Stimulated activated CD4-positive, alpha-beta T cell treated with anti-CD3 and anti-CD28 coated beads, TNF-alpha, amount 100 ng/mL, for 4 hours (primary cell): ENCODE results near the gene FAM163A.
"Not testable (repeated sequence)": the region's sequence is repeated elsewhere in the genome, so short reads cannot be mapped to it uniquely, and the experiment has no call there.

Experiments
- DNase-seq, 3 experiments: peaks; one replicate each; pipeline ENCODE4 v3.0.0-alpha.2; 2020; ENCODE audit warnings: low read depth in 3 of 3

The FAM163A gene

GRCh38 chr1:179793281-179793680, 50.2 kb downstream of the FAM163A start:
- no peak for DNase-seq

GRCh38 chr1:179794146-179794545, 51.1 kb downstream of the FAM163A start:
- DNase-seq: no peak

DNA sequence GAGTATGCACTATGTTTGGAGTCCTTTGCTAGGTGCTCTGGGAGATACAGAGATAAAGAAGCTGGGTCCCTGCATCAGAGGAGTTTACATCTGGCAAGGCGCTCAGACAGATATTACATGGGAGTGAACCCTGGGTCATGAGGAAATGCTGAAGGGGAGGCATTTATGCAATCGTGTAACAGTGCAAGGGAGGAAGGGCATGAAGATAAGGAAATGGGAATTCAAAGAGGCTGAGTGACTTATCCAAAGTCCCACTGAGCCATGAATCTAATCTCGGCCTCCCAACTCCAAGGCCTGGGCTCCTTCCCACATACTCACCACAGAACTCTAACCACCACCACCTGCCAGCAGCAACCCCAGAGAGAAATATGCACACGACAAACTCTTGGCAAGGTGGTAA, 51.6 kb downstream of the FAM163A start:
- no peak for DNase-seq

DNA sequence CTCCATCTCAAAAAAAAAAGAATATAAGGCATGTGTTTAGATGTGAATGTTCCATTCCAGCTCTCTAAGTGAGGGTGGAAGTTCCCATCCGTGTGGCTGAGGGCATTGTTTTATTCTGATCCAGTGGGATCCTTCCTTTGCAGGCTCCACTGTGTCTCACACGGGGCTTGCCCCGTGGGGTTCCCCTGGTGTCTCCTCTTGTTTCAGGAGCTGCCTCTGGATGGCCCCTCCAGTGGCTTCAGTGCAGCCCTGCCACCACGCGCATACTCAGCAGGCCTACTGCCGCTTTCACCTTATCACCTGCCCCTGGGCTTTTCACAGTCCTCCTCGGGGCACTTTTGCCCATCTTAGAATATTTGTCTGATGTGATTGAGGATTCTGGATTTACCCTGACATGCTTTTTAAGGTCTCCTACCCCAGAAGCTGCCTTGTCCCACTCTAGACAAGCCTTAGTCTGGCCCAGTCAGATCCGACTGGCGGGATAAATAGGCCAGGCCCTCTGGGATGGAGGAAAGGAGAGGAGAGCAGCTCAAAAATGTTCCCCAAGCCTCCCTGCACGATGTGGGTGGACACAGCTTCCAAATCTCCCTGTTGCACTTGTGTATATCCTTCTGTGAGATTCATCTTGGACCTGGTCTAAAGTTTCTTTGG, 55.2 kb downstream of the FAM163A start:
- no peak for DNase-seq

DNA sequence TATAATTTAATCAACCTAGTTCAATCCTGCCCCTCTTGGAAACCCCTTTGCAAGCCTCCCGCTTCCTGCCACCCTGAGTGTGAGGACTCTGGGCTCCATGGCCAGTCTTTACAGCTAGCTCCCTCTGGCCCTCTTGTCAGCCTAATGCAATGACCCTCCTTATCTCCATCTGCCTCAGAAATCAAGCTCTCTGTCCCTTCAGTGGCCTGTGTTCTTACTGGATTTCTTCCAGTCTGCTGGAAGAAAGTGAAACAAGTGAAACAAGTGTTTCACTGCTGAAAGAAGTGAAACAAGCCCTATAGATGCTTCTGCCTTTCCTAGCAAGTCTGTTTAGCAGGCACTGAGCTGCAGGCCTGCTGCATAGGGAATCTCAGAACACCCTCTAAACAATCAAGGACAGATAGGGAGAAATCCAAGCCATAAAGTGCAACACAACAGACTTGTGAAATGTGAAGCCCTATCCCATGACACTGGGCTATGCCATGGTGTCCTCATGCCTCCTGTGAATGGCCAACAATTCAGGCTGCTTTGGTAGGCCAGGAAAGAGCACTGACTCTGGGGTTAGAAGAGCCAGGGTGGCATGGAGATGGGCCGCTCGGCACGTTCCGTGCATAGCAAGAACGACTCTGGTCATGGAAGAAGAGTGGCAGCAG, 55.9 kb downstream of the FAM163A start:
- no peak for DNase-seq

DNA sequence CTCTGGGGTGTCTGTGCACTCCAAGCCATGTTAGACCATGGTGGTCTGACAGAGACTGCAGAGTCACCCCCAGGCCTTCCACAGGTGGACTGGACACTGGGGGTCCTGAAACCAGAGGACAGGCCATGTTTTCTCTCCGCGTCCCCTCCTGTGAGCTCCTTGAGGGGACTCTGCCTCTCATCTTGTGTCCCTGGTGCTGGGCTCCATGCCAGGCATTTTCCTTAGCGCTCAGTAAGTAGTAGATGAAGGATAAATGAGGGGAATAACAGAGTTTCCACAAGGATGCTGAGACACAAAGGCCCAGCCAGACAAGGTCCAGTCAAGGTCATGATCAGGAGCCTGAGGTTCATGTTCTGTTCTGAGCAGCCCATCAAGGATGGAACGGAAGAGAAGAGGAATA, 57.4 kb downstream of the FAM163A start:
- DNase-seq: no peak

DNA sequence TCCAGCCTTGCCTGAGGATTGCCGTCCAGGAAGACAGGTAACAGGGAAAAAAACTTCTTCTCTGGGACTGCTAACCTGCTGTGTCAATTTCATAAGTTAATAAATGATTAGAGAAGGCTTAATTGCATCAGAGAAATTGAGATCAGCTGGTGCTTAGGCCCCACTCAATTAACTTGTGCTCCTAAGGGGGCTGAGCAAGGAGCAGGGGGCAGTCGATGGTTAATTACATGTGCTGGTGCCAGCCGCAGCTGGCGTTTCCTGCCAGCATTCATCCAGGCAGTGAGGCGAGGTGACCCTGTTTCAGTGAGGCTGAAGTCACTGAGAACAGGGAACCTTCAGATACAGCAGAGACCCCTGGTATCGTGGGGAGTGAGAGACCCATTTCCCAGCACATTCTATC, 60.0 kb downstream of the FAM163A start:
- no peak for DNase-seq

DNA sequence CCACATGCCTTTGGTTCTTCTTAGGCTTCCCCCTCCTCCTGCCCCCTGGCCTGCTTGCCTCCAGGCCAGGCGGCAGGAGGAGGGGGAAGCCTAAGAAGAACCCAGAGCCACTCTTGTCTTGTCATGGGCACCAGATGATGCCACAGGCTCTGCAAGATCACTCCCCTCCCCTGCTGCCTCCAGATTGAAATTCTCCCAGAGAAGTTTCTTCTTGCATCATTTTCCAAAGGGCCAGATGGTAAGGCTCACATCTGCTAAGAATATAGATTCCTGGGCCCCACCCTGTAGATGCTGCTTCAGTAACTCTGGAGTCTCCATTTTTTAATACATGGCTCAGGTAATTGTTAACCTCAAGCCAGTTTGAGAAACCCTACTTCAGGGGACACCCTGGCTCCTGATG, 60.8 kb downstream of the FAM163A start:
- no peak for DNase-seq

GRCh38 chr1:179804417-179804816, 61.3 kb downstream of the FAM163A start:
- not testable (repeated sequence) for DNase-seq

DNA sequence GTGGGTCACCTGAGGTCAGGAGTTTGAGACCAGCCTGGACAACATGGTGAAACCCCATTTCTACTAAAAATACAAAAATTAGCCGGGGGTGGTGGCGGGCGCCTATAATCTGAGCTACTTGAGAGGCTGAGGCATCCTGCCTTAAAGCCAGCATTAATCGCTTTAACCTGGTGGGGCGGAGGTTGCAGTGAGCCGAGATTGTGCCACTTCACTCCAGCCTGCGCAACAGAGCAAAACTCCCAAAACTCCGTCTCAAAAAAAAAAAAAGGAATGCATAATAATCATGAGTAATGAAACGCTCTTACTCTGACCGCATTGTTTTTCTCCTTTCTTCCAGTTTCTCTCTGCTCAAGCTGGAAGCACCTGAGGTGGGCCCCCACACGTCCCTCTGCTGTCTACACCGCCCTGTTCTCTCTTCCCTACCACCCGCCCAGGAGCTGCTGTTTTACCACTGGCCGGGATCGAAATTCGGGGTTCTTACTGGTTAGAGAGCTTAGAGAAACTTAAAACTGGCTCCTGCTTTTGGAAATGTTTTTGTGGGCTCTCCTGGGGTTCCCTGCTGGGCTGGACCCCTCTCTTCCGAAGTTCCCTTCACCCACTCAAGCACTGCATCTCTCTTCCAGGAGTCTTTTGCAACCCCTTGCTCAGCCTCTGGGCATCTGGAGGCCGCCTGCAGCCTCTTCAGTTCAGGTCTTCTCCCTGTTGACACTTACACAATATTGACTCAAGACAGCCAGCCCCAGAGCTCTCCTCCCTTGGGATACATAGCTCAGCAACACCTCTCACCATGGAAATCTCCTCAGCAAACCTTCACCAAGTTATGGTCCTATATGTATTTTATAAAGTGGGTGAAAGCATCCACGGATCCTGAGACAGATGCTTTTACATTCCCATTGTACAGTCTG, 62.5 kb downstream of the FAM163A start:
- no peak for DNase-seq

DNA sequence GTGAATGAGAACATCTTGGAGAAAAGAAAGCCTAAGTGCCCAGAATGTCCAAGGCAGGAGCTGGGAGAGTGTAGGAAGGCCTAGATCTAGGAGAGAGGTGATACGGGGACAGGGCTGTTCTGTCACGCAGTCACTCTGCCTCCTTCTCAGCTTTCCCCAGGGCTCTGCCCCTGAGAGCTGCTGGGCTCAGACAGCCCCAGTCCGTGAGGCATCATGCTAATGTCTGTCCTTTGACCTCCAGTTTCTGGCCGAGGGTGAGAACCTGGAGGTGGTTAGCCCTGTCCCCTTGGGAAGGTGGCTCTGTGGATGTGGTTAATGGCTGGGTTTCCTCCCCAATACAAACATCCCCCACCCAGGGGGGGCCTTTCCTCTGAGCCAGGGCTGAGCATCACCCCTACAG, 63.2 kb downstream of the FAM163A start:
- no peak for DNase-seq

DNA sequence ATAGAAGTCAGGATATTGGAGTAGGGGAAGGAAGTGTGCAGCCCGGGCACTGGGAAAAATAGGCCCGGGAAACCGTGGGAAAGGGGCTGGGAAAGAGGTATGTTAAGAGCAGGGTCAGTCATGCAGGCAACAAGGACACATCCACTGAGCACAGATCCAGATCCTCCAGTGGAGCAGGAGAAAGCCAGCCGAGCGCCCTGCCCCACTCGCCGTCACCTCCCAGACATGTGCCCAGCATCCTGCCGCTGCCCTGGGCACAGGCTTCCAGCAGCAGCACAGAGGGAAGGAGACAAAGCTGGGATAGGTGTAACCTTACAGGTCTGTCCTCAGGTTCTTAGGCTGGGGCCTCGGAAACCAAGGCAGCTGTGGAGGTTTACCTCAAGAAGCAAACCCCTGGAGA, 64.2 kb downstream of the FAM163A start:
- DNase-seq: no peak

- no peak for DNase-seq
Measured at GRCh38 chr1:179807691-179808485, 64.8 kb downstream of the FAM163A start.

- DNase-seq: no peak
Measured at GRCh38 chr1:179808503-179808902, 65.4 kb downstream of the FAM163A start.

DNA sequence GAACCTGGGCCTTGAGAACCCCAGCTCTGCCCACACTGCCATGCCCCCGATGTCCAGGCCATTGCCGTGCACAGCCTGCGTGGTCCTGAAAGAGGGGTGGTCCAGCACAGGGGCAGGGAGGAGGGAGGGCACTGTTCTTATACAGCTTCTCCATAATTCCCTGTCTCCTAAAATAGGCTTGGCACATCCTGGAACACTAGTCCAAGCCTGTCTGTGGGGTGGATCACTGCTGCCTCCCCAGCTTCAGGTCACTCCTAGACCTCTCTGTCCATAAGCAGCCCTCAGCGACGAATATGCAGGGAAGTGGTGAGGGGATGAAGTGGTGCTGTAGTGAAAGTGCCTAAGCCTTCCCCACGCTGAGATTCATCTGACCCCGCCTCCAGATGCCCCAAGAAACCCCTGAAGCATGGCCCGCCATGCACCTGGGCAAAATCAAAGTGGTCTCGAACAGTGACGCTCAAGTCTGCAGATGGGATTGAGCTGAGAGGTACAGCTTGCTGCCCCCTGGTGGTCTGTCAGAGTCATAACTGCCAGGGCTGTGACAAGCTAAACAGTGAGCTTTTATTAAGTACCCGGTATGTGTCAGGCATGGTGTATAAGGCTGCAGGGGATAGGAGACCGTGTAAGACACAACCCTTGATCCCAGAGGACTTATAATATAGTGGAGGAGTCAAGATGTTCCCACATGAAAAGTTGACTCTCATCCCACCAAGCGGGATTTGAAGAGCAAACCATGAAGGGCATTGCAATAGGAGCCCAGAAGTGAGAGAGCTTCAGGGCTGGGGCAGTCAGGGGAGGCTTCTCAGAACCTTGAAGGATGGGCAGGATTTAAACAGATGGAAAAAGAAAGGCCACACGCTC, 66.6 kb downstream of the FAM163A start:
- DNase-seq: peak; percentile 38 to 55 (median 39)

- DNase-seq: no peak
Measured at GRCh38 chr1:179810367-179810715, 67.2 kb downstream of the FAM163A start.

DNA sequence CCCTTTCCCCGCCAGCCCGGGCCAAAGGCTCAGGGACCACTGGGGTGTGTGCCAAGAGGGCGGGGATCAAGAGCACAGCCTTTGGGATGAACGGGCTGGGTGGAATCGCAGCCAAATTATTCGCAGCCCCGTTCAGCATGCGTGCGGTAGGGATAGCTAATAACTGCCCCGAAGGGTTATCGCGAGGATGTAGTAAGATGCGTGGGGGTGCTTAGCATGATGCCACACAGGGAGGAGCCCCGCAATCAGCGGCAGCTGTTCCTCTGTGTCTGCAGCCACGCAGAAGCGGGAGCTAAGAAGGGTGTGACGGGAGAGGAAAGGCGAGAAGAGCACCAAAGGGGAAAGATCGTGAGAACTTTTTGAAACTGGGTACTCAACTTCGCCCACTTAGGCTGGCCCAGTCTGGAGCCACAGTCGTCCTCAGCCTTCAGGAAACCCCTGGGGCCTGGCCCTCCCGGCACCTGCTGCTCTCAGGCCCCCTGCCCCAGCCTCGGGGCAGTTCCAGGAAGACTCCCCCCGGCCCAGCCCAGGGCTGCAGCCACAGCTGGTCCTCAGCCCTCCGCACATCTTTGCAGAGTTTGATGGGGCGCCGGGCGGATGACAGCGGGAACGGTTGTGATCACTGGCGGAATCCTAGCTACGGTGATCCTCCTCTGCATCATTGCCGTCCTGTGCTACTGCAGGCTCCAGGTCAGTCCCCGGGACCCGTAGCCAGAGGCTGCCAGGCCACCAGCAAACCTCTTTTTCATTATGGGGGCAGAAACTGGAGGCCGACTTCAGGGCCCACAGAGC, 69.6 kb downstream of the FAM163A start:
- no peak for DNase-seq

DNA sequence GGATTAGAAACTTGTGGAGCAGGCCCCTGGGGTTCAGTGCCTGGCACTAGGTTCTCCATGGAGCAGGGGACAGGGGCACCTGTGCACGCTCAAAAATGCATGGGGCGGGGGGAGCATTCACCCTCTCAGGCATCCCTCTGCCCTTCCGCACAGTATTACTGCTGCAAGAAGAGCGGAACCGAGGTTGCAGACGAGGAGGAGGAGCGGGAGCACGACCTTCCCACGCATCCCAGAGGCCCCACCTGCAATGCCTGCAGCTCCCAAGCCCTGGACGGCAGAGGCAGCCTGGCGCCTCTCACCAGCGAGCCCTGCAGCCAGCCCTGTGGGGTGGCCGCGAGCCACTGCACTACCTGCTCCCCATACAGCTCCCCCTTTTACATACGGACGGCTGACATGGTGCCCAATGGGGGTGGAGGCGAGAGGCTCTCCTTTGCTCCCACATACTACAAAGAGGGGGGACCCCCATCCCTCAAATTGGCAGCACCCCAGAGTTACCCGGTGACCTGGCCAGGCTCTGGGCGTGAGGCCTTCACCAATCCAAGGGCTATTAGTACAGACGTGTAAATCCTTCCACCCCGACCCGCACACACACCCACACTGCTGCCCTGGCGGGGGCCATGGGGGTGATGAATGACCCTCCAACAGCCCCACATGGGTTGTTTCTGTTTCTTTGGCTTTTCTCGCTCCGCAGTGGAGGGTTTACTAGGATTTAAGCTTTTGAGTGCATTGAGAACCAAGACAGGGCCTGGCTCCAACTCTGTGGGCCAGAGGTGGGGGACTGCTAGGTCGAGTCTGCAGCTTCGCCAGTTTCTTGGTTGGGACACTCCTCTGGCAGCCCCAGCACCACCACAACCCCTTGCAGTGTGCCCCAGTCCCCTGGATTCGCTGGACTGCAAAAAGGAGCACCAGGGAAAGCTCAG, 70.8 kb downstream of the FAM163A start:
- DNase-seq: no peak

DNA sequence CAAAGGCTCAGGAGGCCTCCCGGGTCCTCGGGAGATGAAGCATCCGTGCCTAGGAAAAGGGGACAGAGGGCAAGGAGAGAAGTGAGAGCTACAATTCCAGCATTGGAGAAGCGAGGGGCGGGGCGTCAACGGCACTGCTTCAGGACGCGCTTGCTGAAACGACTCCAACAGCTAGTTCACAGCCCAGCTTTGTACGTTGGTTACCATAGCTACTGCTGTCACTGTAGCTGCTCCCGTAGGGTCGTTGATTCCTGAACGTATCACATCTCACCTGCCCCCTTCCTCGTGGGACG, 71.4 kb downstream of the FAM163A start:
- DNase-seq: no peak
